RWPE2 (cell line): ENCODE data around the gene TBC1D4.

Experiments used
- ATAC-seq: fragments of 200-7000 bp; cut with Tn5 transposase; 3 replicates; pipeline ENCODE4 v1.9.1; 2021; ENCODE audit warnings: low read depth
- DNase-seq: peaks from one replicate; pipeline ENCODE4 v3.0.0-alpha.2; 2020; ENCODE audit warnings: low spot score
- H3K27ac ChIP-seq: fragments of 450-650 bp; 2 replicates; pipeline ENCODE4 v1.5.1; 2017; ENCODE audit warnings: mild to moderate bottlenecking; ENCODE audit not compliant: poor library complexity, severe bottlenecking
- H3K27me3 ChIP-seq: fragments of 250-450 bp; sonication (Bioruptor Pico); 2 replicates; pipeline ENCODE4 v1.5.1; 2021; ENCODE audit warnings: mild to moderate bottlenecking, moderate library complexity; ENCODE audit not compliant: insufficient read depth, poor library complexity, severe bottlenecking
- H3K36me3 ChIP-seq: fragments of 250-450 bp; sonication (Bioruptor Pico); 2 replicates; pipeline ENCODE4 v1.5.1; 2020; ENCODE audit warnings: low read depth, mild to moderate bottlenecking, moderate library complexity
- H3K4me1 ChIP-seq: fragments of 250-450 bp; sonication (Bioruptor Pico); 2 replicates; pipeline ENCODE4 v1.5.1; 2021; ENCODE audit warnings: mild to moderate bottlenecking, moderate library complexity; ENCODE audit not compliant: insufficient read depth, poor library complexity, severe bottlenecking
- H3K4me3 ChIP-seq: fragments of 250-450 bp; sonication (Bioruptor Pico); 2 replicates; pipeline ENCODE4 v1.5.1; 2021; ENCODE audit warnings: mild to moderate bottlenecking, moderate library complexity; ENCODE audit not compliant: severe bottlenecking
- H3K9me3 ChIP-seq: fragments of 250-450 bp; sonication (Bioruptor Pico); 2 replicates; pipeline ENCODE4 v1.5.1; 2021; ENCODE audit warnings: mild to moderate bottlenecking, moderate library complexity; ENCODE audit not compliant: severe bottlenecking
- CTCF ChIP-seq: fragments of 450-650 bp; IDR thresholded peaks from one replicate; pipeline ENCODE4 v1.5.1; 2017; ENCODE audit warnings: mild to moderate bottlenecking, moderate library complexity; ENCODE audit not compliant: poor library complexity, severe bottlenecking

TBC1D4 gene

DNA sequence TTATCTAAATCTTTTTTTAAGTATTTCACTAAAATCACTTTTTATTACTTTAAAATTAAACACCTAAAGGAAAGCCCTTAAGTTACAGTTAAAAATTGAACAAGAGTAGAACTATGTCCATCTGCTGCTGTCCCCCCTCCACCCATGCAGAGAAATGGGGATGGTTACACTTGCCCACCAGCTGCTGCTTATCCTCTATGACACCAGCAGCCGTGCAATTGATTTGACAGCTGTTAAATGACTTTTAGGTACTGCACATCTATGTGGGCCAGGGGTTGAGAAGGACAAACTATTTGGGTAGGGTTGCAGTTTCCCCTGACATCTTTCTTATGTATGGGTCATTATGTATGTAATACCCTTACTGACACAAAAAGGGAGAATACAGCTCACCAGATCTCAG lies 77.2 kb downstream of the TBC1D4 start:
- Histone ChIP-seq H3K27me3 (no peaks in the 10 kb centered on the region), H3K9me3 (no peaks in the 10 kb centered on the region), H3K36me3 (no peaks in the 10 kb centered on the region), H3K27ac (no peak overlapping the region), H3K4me3 (no peak overlapping the region), H3K4me1 (no peaks in the 10 kb centered on the region)
- TF ChIP-seq CTCF, result no peak
- no peak for ATAC-seq
- no peak for DNase-seq

- H3K4me1 ChIP-seq, result no peaks in the 10 kb centered on the region
- no peak for ATAC-seq
- no peak for TF ChIP-seq CTCF
Observed at GRCh38 chr13:75402787-75403186, 79.2 kb downstream of the TBC1D4 start.

DNA sequence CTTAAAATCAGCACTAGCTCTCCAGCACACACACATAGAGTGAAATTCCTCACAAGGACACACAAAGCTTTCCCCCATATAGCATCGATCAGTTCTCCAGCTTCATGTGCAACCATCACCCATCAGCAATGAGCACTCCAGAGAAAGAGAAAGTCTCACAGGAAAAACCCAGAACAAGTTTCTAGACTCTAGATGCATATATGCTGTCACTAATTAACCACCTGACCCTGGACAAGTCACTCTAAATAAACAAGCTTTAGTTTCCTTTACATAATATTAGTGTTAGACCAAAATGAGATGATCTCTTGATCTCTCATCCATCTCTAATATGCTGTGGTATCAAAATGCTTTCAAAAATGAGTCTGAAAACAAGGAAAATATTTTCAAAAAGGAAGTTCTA lies 81.2 kb downstream of the TBC1D4 start:
- Histone ChIP-seq H3K27me3 (no peaks in the 10 kb centered on the region), H3K4me1 (no peaks in the 10 kb centered on the region), H3K9me3 (no peaks in the 10 kb centered on the region), H3K4me3 (no peak overlapping the region), H3K27ac (no peak overlapping the region), H3K36me3 (no peaks in the 10 kb centered on the region)
- no peak for TF ChIP-seq CTCF
- DNase-seq, result no peak
- no peak for ATAC-seq

More at GRCh38 chr13:75402787-75403186, 79.2 kb downstream of the TBC1D4 start:
- no peaks in the 10 kb centered on the region for H3K27me3 ChIP-seq
- no peaks in the 10 kb centered on the region for H3K36me3 ChIP-seq
- no peak for DNase-seq
- H3K4me3 ChIP-seq, result no peak overlapping the region
- no peaks in the 10 kb centered on the region for H3K9me3 ChIP-seq
- no peak overlapping the region for H3K27ac ChIP-seq

DNA sequence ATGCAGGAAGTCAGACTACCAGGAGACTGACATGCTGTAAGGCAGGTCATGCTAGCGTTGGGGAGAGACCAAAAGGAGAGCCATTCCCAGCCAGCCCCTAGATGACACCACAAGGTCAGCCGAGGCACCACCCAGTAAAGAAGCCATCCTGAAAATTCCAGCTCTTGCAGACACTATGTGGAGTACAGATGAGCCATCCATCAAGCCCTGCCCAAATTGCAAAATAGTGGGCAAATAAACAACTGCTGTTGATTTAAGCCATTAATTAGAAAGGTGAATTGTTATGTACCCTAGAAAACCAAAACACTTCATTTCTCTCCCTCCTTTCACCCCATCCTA lies 82.1 kb downstream of the TBC1D4 start:
- H3K9me3 ChIP-seq, result no peaks in the 10 kb centered on the region
- DNase-seq (no peak), ATAC-seq (no peak)
- H3K36me3 ChIP-seq, result no peaks in the 10 kb centered on the region
- no peaks in the 10 kb centered on the region for H3K27me3 ChIP-seq
- no peak overlapping the region for H3K27ac ChIP-seq
- no peak for TF ChIP-seq CTCF
- no peaks in the 10 kb centered on the region for H3K4me1 ChIP-seq
- H3K4me3 ChIP-seq, result no peak overlapping the region

DNA sequence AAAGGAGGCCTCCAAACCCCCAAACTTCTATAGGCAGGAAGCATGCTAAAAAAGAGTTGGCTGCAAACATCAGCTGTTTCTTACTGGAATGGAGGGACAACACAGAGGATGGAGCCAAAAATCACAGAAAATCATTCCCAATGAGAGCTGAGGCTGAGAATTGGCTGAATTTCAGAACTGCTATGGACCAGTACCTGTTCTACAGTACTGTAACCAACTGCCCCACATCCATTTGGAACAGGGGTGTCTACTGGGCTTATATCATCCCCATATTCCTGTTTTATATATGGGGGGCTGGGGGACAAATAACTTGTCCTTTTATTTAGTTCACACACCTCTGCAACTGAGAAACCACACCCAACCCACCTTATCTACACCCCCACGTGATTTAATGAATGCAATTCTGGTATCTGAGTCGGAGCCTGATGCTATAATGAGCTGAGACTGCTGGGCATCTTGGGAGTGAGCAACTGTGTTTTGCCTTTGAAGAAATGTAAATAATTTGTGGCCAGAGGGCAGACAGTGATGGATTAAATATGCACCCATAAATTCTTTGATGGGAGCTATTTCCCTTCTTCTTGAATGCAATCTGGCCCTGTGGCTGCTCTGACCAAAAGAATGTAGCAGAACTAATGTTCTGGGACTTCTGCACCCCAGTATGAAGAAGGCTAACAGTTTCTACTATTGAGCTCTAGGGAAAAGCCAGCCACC lies 82.6 kb downstream of the TBC1D4 start:
- H3K36me3 ChIP-seq, result no peaks in the 10 kb centered on the region
- no peak for TF ChIP-seq CTCF
- H3K9me3 ChIP-seq, result no peaks in the 10 kb centered on the region
- no peaks in the 10 kb centered on the region for H3K4me1 ChIP-seq
- DNase-seq (no peak), ATAC-seq (no peak)
- H3K27me3 ChIP-seq, result no peaks in the 10 kb centered on the region
- H3K27ac ChIP-seq, result no peak overlapping the region
- H3K4me3 ChIP-seq, result no peak overlapping the region
